Loucy (cell line): ENCODE measurements around the gene MAN1C1.

Experiments
- H2AFZ ChIP-seq: fragments of 200-600 bp; sonication (generic); 2 replicates; pipeline ENCODE4 v1.6.0; 2016; ENCODE audit warnings: antibody characterized with exemption, mild to moderate bottlenecking, low read length, moderate library complexity
- H3F3A ChIP-seq: fragments of 200-600 bp; 2 replicates; pipeline ENCODE4 v1.6.0; 2016; ENCODE audit warnings: antibody characterized with exemption, low read depth, mild to moderate bottlenecking
- H3K27me3 ChIP-seq: fragments of 200-600 bp; sonication (generic); 2 replicates; pipeline ENCODE4 v1.6.1; 2014; ENCODE audit warnings: low read length, mild to moderate bottlenecking; ENCODE audit not compliant: insufficient read depth, poor library complexity, severe bottlenecking
- H3K36me3 ChIP-seq: fragments of 200-600 bp; sonication (generic); 2 replicates; pipeline ENCODE4 v1.6.1; 2016; ENCODE audit warnings: low read length; ENCODE audit not compliant: insufficient read depth
- H3K4me1 ChIP-seq: fragments of 200-600 bp; sonication (generic); 2 replicates; pipeline ENCODE4 v1.5.1; 2014; ENCODE audit warnings: low read length, mild to moderate bottlenecking; ENCODE audit not compliant: insufficient read depth, poor library complexity, severe bottlenecking
- H3K4me2 ChIP-seq: fragments of 200-600 bp; sonication (generic); 2 replicates; pipeline ENCODE4 v1.6.0; 2014; ENCODE audit warnings: antibody characterized with exemption, low read length, low read depth, mild to moderate bottlenecking; ENCODE audit not compliant: poor library complexity, severe bottlenecking
- H3K4me3 ChIP-seq: fragments of 200-600 bp; sonication (generic); 2 replicates; pipeline ENCODE4 v1.5.1; 2014; ENCODE audit warnings: low read length, mild to moderate bottlenecking, mixed read lengths; ENCODE audit not compliant: poor library complexity, severe bottlenecking
- H3K79me2 ChIP-seq: fragments of 200-600 bp; sonication (generic); 2 replicates; pipeline ENCODE4 v1.6.1; 2014; ENCODE audit warnings: low read length; ENCODE audit not compliant: insufficient read depth
- H3K9ac ChIP-seq: fragments of 200-600 bp; sonication (generic); 2 replicates; pipeline ENCODE4 v1.6.0; 2014; ENCODE audit warnings: mild to moderate bottlenecking, low read depth, low read length, moderate library complexity; ENCODE audit not compliant: poor library complexity, severe bottlenecking
- H3K9me2 ChIP-seq: fragments of 200-600 bp; sonication (generic); replicated peaks from 2 replicates; pipeline ENCODE4 v1.6.1; 2016; ENCODE audit warnings: low read depth, low read length, mixed read lengths
- H3K9me3 ChIP-seq: fragments of 200-600 bp; sonication (generic); 2 replicates; pipeline ENCODE4 v1.6.1; 2014; ENCODE audit warnings: mild to moderate bottlenecking, antibody characterized with exemption, low read length, low read depth; ENCODE audit not compliant: insufficient read depth
- H4K20me1 ChIP-seq: fragments of 200-600 bp; sonication (generic); 2 replicates; pipeline ENCODE4 v1.6.0; 2014; ENCODE audit warnings: antibody characterized with exemption, low read length, mild to moderate bottlenecking; ENCODE audit not compliant: insufficient read depth, poor library complexity, severe bottlenecking
- EZH2phosphoT487 ChIP-seq: fragments of 200-600 bp; IDR thresholded peaks from 2 replicates; pipeline ENCODE4 v1.6.1; 2018; ENCODE audit warnings: antibody characterized with exemption, mild to moderate bottlenecking, moderate library complexity, borderline replicate concordance
- TF ChIP-seq, protein P1 (sequence below): fragments of 200-600 bp; sonication (generic); conservative IDR thresholded peaks from 2 replicates; pipeline ENCODE4 v1.5.1; 2014; ENCODE audit warnings: mild to moderate bottlenecking, antibody characterized with exemption, low read length

The MAN1C1 gene

DNA sequence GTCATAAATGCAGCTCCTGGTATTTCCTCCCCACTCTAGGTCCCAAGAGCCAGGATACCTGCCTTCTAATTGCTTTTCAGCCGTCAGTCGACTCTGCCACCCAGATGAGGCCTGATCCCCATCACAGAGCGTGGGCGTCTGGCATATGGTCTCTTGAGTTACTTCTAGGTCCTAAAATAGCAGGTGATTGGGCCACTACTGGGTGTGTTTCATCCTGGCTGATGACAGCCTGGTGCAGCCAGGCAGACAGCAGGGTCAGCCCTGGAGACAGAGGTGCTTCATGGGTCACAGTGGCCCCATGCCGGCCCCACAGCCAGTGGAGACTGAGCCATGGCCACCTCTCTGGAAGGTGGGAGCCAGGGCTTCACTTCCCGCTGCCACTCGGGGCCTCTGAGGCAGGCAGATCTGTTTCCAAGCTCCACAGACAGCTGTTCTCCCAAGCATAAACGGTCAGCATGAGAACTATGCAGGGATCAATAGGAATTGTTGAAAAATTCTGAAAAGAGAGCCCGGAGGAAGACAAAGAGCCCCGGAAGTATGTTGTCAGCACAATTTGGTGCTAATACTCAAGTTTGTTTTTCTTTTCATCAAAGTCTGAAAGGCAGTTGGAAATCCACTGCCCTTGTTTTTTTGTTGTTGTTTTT is 83.0 kb downstream of the MAN1C1 start:
- H2AFZ ChIP-seq, result no peak overlapping the region
- H3K9ac ChIP-seq, result no peak overlapping the region
- no peaks in the 10 kb centered on the region for H3K9me2 ChIP-seq
- H3K4me2 ChIP-seq, result no peak overlapping the region
- no peak overlapping the region for H3K4me3 ChIP-seq
- no peaks in the 10 kb centered on the region for H3K9me3 ChIP-seq
- peaks cover 11% of the 10 kb centered on the region for H3K4me1 ChIP-seq
- H3K27me3 ChIP-seq, result no peaks in the 10 kb centered on the region
- no peaks in the 10 kb centered on the region for H4K20me1 ChIP-seq
- H3K36me3 ChIP-seq, result no peaks in the 10 kb centered on the region
- TF ChIP-seq, protein P1, sequence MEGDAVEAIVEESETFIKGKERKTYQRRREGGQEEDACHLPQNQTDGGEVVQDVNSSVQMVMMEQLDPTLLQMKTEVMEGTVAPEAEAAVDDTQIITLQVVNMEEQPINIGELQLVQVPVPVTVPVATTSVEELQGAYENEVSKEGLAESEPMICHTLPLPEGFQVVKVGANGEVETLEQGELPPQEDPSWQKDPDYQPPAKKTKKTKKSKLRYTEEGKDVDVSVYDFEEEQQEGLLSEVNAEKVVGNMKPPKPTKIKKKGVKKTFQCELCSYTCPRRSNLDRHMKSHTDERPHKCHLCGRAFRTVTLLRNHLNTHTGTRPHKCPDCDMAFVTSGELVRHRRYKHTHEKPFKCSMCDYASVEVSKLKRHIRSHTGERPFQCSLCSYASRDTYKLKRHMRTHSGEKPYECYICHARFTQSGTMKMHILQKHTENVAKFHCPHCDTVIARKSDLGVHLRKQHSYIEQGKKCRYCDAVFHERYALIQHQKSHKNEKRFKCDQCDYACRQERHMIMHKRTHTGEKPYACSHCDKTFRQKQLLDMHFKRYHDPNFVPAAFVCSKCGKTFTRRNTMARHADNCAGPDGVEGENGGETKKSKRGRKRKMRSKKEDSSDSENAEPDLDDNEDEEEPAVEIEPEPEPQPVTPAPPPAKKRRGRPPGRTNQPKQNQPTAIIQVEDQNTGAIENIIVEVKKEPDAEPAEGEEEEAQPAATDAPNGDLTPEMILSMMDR, result no peak
- TF ChIP-seq EZH2phosphoT487, result no peak
- H3K79me2 ChIP-seq, result no peaks in the 10 kb centered on the region
- no peaks in the 10 kb centered on the region for H3F3A ChIP-seq

DNA sequence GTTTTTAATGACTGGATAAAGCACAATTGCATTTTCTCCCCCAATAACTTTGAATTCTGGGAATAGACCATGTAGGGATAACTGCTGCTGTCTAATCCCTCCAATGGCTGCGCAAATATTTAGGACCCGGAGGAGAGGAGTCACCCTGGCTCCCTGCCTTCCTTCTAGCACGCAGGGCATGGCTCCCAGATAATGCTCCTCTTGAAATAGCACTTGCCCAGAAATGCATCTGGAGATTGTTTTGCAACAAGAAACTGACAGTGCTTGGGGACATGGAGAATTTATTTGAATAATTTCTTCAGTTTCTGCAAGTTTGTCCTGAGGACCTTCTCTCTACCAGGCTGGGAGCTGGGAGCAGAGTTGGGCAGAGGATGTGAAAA is 83.5 kb downstream of the MAN1C1 start:
- Histone ChIP-seq H3K4me2 (no peak overlapping the region), H3K27me3 (no peaks in the 10 kb centered on the region), H3K9ac (no peak overlapping the region), H3F3A (no peaks in the 10 kb centered on the region), H2AFZ (no peak overlapping the region), H4K20me1 (no peaks in the 10 kb centered on the region), H3K4me1 (peaks cover 16% of the 10 kb centered on the region), H3K36me3 (no peaks in the 10 kb centered on the region), H3K9me3 (no peaks in the 10 kb centered on the region), H3K79me2 (no peaks in the 10 kb centered on the region), H3K4me3 (no peak overlapping the region), H3K9me2 (no peaks in the 10 kb centered on the region)
- no peak for TF ChIP-seq EZH2phosphoT487
- TF ChIP-seq, protein P1, result no peak

DNA sequence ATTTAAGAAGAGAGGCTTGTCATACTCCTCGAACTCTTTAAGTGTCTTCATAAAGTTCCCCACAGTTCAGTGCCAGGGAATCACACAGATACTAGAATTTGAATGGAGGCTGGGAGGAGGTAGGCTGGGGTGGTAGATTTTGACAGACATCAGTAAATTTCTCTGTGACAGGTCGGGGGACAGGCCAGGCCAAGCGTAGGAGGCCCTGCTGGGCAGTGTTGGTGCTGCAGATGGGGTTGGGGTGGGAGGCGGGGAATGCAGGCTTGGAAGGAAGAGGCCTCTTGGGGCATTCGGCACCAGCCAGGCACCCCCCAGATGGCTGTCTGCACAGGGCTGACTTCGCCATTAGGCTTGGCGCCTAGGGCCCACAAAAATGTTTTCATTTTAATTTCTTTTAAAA is 84.0 kb downstream of the MAN1C1 start:
- TF ChIP-seq, protein P1, result no peak; the same call in 1 of the 2 replicates
- TF ChIP-seq EZH2phosphoT487, result no peak
- no peak overlapping the region for H2AFZ ChIP-seq

More for the DNA sequence above, 84.0 kb downstream of the MAN1C1 start:
- Histone ChIP-seq H3K4me2 (no peak overlapping the region), H3K27me3 (no peaks in the 10 kb centered on the region), H3K4me3 (no peak overlapping the region), H4K20me1 (no peaks in the 10 kb centered on the region), H3K4me1 (peaks cover 16% of the 10 kb centered on the region), H3K9me2 (no peaks in the 10 kb centered on the region), H3K79me2 (no peaks in the 10 kb centered on the region), H3F3A (no peaks in the 10 kb centered on the region), H3K36me3 (no peaks in the 10 kb centered on the region), H3K9me3 (no peaks in the 10 kb centered on the region), H3K9ac (no peak overlapping the region)
